NCI-H1092 treated with DMSO at 0.1 percent for 48 hours (cell line): ENCODE data around the gene NFE2L3.
"Not testable (repeated sequence)": the region's sequence is repeated elsewhere in the genome, so short reads cannot be mapped to it uniquely, and the experiment has no call there.

Source experiments
- DNase-seq: peaks from one replicate; lab custom pipeline; 2025; lab: John Stamatoyannopoulos, UW

The NFE2L3 gene

DNA sequence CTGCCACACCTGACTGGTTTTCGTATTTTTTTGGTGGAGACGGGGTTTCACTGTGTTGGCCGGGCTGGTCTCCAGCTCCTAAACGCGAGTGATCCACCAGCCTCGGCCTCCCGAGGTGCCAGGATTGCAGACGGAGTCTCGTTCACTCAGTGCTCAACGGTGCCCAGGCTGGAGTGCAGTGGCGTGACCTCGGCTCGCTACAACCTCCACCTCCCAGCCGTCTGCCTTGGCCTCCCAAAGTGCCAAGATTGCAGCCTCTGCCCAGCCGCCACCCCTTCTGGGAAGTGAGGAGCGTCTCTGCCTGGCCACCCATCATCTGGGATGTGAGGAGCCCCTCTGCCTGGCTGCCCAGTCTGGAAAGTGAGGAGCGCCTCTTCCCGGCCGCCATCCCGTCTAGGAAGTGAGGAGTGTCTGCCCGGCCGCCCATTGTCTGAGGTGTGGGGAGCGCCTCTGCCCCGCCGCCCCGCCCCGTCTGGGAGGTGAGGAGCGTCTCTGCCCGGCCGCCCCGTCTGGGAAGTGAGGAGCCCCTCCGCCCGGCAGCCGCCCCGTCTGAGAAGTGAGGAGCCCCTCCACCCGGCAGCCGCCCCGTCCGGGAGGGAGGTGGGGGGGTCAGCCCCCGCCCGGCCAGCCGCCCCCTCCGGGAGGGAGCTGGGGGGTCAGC is 4.2 kb upstream of the NFE2L3 start:
- not testable (repeated sequence) for DNase-seq

DNA sequence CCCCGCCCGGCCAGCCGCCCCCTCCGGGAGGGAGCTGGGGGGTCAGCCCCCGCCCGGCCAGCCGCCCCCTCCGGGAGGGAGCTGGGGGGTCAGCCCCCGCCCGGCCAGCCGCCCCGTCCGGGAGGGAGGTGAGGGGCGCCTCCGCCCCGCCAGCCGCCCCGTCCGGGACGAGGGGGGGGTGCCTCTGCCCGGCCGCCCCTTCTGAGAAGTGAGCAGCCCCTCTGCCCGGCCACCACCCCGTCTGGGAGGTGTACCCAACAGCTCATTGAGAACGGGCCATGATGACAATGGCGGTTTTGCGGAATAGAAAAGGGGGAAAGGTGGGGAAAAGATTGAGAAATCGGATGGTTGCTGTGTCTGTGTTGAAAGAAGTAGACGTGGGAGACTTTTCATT is 3.7 kb upstream of the NFE2L3 start:
- DNase-seq: not testable (repeated sequence)

DNA sequence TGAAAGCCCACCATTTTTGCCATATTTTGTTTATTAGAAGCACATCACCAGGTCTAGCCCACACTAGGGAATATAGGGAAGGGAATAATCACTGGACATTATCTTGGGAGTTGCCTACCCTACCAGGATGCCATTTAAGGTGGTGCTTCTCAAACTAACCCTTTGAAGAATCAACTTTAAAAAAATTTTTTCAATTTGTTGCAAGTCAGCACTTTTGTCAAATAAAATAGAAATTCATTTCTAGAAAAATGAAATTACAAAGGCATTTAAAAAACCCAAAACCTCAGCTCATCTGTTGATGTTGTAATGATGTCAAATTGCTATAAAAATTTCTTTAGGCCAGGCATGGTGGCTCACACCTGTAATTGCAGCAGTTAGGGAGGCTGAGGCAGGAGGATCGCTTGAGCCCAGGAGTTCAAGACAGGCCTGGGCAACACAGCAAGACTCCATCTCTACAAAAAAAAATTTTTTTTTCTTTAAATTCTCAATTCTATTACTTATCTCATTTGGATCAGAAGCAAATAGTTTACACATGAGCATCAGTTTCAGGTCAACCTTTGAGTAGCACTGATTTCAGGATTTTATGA is 2.5 kb upstream of the NFE2L3 start:
- no peak for DNase-seq

DNA sequence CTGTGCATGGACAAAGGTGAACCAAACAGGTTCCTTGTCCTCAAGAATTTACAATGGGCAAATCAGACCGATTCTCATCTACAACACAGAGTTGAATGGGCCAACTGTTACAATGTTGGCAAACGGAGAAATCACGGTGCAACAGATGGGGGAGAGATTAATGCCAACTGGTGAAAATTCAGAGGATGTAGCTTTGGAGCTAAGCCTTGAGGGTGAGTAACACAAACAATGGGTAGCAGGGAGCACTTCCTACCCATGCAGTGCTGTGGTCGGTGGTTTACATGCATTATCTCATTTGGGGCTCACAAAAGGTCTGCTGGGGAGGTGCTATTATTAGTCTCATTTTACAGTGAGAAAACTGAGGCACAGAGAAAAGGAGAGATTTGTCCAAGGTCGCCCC is 902 bp upstream of the NFE2L3 start:
- no peak for DNase-seq

DNA sequence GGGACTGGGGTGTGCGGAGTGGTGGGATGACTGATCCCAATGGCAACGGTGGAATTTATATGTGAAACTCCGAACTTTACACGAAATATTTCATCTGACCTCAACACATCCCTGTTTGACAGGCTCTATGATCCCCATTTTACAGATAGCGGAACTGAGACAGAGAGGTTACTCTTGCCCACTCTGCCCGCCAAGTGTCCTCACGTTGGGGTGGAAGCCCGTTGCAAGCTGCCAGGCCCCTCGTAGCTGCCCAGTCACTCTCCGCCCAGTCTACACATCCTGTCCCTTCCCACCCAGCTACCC is 397 bp upstream of the NFE2L3 start:
- peak; percentile 60 for DNase-seq

DNA sequence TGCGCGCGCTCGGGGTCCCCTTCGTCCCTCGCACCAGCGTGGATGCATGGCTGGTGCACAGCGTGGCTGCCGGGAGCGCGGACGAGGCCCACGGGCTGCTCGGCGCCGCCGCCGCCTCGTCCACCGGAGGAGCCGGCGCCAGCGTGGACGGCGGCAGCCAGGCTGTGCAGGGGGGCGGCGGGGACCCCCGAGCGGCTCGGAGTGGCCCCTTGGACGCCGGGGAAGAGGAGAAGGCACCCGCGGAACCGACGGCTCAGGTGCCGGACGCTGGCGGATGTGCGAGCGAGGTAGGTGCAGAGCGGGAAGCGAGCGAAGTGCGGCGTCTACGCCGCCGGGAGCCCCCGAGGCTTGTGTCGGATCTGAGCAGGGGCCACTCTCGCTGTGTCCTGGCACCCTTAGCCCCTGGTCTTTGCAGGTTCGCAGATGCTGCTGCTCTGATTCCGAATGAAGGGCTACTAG is 813 bp downstream of the NFE2L3 start:
- DNase-seq: not testable (repeated sequence)

DNA sequence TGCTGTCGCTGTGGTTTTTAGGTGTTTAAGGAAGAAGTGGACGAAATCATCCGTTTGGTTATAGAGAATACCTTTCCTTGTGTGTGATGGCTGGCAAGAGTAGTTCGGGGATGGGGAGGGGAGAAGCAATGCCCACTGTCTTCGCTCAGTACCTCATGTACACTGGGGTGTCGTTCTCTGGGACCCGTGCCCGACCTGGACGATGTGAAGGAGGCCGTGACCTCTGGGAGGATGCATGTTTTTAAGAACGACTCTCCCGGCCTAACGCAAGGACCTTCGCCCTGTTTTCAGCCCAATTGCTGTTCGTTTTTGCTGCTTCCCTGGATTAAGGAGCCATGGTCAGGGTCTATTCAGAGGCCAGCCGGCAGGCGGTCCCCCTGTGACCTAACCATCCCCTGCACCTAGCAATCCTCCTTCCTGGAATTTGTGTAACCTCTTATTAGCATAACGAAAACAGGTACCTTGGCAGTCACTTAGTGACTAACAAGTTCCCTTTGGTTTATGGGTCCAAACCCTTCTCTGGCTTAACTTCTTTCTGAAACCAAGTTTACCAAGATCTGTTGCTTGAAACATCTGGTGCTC is 1.3 kb downstream of the NFE2L3 start:
- DNase-seq: no peak

DNA sequence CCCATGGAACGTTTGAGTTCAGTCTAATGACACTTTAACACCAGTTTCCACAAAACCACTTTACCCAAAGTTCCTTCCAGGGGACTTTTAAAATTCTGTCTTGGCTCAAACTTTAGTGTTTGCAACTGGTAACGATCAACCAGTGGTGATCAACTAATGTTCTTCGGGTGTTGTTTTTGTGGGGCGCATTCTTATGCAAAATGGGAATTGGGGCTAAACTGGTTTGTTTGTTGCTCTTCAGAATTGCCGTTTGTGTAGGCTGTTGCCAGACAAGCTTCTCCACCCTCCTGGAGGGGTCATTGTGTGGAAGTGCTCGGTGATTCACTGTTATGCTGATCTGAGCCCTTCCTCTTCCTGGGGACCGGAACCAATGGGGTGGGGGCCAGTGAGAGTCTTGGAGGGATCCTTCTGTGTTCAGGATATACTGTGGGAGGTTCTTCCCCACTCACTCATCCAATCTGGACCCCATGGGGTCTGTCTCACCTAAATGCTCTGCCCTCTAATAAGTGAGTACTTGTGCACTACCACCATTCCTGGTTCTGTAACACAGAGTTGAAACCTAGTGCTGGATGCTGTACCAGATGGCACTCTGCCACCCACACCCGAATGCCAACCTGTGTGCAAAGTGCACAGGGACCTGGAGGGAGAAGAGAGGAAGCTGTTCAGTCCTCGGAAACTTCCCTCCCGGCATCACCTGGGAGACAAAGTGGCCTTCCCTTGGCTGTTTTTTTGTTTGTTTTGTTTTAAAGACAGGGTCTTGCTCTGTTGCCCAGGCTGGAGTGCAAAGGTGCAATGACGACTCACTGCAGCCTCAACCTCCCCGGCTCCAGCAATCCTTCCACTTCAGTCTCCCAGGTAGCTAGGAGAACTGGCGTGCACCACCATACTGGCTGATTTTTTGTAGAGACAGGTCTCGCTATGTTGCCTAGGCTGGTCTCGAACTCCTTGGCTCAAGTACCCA is 2.1 kb downstream of the NFE2L3 start:
- no peak for DNase-seq

DNA sequence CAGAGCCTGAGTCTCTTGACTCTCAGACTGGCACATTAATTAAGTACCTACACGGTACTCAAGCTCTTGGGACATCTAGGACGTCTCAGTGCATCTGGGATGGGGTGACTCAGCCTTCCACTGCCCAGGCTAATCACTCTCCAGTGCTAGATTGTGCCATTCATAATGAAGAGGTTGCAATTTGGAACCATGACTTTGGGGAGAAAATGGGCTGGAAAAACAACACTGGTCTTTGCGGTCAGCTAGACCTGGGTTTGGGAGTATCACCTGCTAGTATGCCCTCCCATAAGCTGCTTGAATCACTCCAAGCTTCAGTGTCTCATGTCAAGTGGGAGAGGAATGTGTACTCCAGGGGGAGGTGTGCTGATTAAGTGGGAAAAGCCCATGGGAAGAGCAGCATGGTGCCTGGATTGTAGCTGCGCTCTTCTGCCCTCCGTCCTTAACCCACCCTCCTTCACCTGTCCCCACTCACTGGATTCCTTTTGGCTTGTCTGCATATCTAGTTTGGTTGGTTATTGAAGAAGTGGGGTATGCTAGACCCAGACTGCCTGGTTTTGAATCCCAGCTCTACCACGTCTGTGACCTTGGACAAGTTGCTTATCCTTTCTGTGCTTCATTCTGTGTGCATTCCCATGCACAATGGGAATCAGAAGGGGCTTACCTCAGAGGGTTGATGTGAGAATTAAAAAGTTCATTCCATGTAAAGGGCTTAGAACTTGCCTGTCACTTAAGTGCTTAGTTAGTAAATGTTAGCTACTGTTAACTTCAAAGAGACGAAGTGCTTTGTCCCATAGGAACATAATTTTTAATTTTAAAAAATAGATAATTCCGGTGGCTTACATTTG is 3.8 kb downstream of the NFE2L3 start:
- no peak for DNase-seq

DNA sequence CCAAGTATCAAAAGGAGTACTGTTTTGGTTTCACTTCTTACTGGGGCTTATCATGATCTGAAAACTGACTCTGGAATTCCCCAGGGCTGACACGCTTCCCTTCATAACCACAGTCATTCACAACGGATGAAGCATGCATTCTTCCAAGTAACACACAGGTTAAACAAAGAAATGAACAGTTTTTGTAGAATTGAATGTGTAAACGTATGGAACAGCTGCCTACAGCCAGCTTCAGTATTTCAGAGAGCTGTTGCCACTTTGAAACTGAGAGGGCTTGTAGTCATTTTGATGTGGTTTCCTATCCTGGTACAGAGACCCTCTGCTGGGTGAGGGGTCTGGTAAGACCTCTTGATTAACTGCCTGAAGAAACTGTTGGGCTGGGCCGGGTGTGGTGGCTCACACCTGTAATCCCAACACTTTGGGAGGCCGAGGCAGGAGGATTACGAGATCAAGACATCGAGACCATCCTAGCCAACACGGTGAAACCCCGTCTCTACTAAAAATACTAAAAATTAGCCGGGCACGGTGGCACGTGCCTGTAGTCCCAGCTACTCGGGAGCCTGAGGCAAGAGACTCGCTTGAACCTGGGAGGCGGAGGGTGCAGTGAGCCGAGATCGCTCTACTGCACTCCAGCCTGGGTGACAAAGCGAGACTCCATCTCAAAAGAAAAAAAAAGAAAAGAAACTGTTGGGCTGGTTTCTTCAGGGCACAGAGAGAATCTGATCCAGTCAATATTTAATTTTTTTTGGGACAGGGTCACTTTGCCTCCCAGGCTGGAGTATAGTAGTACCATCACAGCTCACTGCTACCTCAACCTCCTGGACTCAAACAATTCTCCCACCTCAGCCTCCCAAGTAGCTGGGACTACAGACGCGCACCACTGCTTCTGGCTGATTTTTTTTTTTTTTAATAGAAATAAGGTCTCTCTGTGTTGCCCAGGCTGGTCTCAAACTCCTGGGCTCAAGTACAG is 4.7 kb downstream of the NFE2L3 start:
- DNase-seq: no peak

DNA sequence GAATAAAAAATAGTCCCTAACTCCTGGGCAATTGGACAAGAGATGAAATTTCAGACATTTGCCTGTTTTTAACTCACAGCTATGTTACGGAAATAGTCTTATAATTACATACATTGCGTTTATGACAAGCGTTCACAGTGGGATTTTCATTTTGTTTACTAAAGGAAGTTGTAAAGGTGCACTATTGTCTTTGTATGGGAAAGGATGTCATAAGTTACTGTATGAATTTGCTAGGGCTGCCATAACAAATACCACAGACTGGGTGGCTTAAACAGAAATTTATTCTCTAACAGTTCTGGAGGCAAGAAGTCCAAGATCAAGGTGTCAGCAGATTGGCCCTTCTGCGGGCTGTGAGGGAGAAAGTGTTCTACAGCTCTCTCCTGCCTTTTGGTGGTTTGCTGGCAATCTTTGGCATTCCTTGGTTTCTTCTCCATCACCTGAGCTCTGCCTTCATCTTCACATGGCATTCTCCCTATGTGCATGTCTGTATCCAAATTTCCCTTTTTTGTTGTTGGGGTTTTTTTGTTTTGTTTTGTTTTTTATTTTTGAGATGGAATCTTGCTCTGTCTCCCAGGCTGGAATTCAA is 5.6 kb downstream of the NFE2L3 start:
- no peak for DNase-seq

DNA sequence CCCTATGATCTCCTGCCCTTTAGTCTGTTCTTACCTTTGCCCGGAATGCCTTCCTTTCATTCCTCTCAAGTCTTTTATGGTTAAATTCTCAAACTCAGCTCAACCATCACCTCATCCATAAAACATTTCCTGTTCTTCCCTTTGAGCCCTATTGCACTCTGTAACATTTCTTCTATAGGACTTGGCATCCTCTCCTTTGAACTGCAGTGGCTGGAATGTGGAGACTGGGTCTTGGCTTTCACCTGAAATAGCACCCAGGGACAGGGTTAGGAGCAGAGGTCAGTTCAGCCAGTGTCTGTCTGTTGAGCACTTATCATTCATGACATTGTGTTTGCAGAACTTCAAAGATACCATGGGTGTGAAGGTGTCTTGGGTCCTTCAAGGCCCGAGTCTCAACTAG is 7.2 kb downstream of the NFE2L3 start:
- DNase-seq: no peak

DNA sequence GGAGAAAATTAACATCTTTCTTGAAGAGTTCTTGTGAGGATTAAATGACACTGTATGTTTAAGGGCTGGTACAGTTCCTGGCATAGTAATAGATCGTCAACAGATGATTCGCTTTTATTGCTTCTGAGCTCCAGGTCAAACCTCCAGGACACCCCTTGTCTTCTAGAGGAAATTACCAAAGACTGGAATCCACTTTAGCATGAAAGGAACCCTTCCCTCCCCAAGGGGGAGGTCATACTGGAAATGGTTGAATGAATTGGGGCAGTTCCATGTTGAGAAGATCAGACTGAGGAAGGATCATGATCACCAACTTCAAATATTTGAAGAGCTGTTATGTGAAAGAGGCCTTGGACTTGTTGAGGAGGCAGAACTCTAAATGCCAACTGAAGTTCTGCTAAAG is 8.9 kb downstream of the NFE2L3 start:
- DNase-seq: no peak

DNA sequence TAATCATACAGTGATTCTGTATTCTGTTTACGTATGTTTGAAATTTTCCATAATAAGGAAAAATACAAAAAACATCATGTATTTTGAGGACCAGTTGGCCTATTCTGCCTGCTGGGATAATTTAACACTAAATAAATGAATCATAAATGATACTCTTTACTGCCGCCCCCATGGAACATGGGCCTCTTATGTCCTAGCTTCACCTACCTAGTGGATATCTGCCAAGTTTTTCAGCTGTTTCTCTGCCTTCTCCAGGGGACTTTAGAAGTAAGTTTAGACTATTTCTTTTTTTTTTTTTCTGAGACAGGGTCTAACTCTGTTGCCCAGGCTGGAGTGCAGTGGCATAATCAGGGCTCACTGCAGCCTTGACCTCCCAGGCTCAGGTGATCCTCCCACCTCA is 10.4 kb downstream of the NFE2L3 start:
- no peak for DNase-seq

DNA sequence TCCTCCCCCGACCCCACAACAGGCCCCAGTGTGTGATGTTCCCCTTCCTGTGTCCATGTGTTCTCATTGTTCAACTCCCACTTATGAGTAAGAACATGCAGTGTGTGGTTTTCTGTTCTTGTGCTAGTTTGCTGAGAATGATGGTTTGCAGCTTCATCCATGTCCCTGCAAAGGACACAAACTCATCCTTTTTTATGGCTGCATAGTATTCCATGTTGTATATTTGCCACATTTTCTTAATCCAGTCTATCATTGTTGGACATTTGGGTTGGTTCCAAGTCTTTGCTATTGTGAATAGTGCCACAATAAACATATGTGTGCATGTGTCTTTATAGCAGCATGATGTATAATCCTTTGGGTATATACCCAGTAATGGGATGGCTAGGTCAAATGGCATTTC is 11.8 kb downstream of the NFE2L3 start:
- not testable (repeated sequence) for DNase-seq

DNA sequence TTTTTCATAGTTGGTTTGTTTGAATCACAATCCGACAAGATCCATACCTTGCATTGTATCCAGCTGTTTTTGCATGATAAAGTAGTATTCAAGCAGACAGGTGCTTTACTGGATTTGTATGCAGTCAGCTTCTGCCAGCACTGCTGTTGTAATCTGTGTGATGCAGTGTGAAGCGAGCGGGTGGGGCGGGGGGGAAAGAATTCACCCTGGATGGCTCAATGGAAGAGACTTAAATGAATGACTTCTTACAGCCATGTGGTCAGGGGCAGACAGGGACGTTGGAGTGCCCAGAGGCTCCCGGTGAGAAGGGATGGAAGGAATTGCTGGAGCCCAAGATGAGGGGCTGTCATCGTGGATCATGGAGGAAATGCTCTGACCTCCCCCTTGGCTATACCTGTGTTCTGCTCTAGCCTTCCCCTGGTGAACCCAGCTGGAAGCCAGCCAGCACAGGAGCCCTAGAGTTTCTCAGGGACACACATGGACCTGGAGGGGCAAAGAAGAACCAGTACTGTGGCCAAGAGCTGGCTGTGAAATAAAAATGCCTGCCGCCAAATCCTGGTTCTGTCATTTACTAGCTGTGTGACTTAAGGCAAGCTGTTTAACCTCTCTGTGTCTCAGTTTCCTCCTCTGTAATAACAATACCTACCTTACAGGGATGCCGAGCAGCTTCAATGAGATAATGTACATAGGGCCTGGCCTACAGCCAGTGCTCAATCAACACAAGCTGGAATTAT is 14.1 kb downstream of the NFE2L3 start:
- DNase-seq: no peak

DNA sequence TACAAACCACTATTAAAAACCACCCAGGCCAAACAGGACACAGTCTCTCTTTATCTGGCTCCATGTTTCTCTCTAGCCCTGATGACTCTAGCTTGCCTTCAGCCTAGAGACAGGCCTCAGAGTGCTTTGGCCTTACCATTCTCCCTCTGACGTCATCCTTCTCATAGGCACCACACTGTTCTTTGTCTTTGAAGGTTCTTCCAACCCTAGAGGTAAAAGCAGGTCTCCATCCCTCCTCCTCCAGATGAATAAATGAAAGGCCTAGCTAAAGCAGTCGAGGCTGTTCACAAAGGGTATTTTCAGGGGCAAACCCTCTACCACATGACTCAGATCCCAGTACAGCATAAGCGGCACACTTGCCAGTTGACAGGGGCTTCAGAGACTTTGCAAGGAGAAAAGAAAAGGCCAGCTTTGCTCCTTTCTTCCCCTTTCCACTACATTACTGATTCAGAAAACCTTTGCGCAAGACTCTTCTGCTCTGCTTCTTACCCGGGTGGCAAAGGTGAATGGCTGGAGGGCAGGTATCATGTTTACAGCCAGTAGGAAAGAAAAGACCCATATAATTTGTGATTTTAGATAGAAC is 14.8 kb downstream of the NFE2L3 start:
- no peak for DNase-seq

DNA sequence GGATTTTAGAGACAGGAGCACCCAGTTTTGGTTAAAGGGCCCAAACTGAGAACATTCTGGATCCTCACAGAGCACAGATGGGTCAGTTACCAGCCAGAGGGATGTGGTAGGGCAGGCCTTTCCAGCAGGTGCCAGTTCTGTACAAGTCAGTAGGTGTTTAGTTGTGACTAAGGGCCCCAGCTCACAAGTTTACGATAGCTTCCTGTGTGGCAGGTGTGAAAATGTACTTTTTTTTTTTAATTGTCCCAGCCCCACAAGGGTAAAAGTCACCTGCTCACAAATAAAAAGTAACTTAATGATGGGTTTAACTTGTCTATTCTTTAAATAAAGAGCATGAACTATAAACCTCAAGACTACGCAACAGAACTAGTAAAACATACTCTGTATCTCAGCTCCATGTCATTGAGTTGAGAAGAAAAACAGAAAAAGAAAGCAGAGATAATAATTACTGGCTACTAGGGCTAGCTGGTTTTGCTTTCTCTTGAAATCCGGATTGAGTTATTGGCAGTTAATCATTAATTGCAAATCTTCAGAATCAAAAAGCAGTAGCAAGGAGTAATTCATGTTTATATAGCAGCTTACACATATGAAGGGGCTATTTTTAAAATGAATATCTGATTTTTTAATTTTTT is 15.4 kb downstream of the NFE2L3 start:
- no peak for DNase-seq
